ENCODE data around the gene COL4A5.

- TF ChIP-seq GATA2 (IDR thresholded peaks at IDR 0.05; ENCODE audit: low read depth, low read length): no peak
- no peak for TF ChIP-seq GATA3 (IDR thresholded peaks at IDR 0.05; ENCODE audit: low read depth, low read length)
Observed at GRCh38 chrX:108437349-108438109, 2.1 kb upstream of the COL4A5 start.
